Measurements from ENCODE around the gene TCF21. TPM values are rescaled to one million over a fixed set of nuclear protein-coding genes. Genes with fewer than 3 reads are reported as not detected.

The TCF21 gene
- total RNA-seq, 1 donor from 2014 or later: 0.04 TPM

DNA sequence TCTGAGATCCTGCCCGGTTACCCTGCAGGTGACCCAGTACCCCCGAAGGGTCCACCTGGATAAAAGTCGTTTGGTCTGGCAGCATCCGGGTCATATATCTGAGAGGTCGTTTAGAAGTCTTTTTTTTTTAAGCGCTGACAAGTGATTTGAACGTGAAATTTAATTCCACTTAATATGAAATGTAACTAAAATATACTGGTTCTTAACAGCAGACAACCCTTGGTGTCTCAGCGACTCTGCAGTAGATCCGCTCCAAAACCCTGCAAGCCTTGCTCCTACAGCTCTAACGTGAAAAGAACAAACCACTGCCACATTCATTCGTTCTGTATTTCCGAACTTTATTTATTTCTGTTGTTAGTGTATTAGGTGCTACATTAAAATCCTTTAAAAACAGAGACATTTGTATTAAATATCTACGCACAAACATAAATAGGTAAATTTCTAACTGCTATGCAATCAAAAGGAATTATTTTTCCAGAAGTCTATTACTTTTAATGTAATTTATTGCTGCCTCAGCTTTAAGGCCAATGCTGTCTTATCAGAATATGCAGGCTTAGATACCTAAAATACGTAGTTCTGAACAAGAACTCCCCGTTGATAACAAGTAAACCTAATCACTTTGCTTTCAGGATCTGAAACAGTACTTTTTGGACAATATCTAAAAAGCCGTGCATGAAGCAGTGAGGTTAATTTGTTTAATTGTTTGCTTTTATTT, 33.5 kb upstream of the TCF21 start:
- Mint-ChIP-seq H3K4me1 (peaks cover 13% of the 10 kb centered on the region), H3K4me3 (peak overlapping the region; percentile 75), H3K27me3 (ENCODE audit: insufficient read depth, low read depth) (peaks cover 43% of the 10 kb centered on the region), H3K36me3 (no peaks in the 10 kb centered on the region), H3K9me3 (no peaks in the 10 kb centered on the region), H3K27ac (no peak overlapping the region)
- H3K9ac ChIP-seq: no peak overlapping the region
- no peaks in the 10 kb centered on the region for H4K20me1 ChIP-seq (ENCODE audit: low read depth)
- peaks cover 61% of the 10 kb centered on the region for H3K27me3 ChIP-seq
- peak overlapping the region; percentile 86 for H3K4me2 ChIP-seq
- peak overlapping the region; percentile 53 for H3K4me3 ChIP-seq
- TF ChIP-seq CTCF (IDR thresholded peaks at IDR 0.05) (no peak), EZH2 (IDR thresholded peaks at IDR 0.05) (peak; percentile 43), EZH2phosphoT487 (IDR thresholded peaks at IDR 0.05) (peak; percentile 35)
- no peaks in the 10 kb centered on the region for H3K9me3 ChIP-seq (ENCODE audit: low read depth)
- H2AFZ ChIP-seq (replicated peaks): no peak overlapping the region
- H3K4me1 ChIP-seq: no peaks in the 10 kb centered on the region
- DNase-seq (ENCODE audit: low spot score): peak; percentile 32
- no peaks in the 10 kb centered on the region for H3K79me2 ChIP-seq (ENCODE audit: low read depth)
- no peak overlapping the region for H3K27ac ChIP-seq
- no peaks in the 10 kb centered on the region for H3K36me3 ChIP-seq
- no peaks in the 10 kb centered on the region for H3F3A ChIP-seq (ENCODE audit: low read depth)

- H3K4me2 ChIP-seq: no peak overlapping the region
- no peak overlapping the region for H2AFZ ChIP-seq (replicated peaks)
- H3K4me3 ChIP-seq: no peak overlapping the region
- no peaks in the 10 kb centered on the region for H3K36me3 ChIP-seq
- peaks cover 43% of the 10 kb centered on the region for H3K27me3 Mint-ChIP-seq (ENCODE audit: insufficient read depth, low read depth)
- no peaks in the 10 kb centered on the region for H3K4me1 ChIP-seq
- no peaks in the 10 kb centered on the region for H3K79me2 ChIP-seq (ENCODE audit: low read depth)
- no peak for DNase-seq (ENCODE audit: low spot score)
- no peaks in the 10 kb centered on the region for H3K36me3 Mint-ChIP-seq
- H3K4me1 Mint-ChIP-seq: peaks cover 13% of the 10 kb centered on the region
- H3F3A ChIP-seq (ENCODE audit: low read depth): no peaks in the 10 kb centered on the region
- no peak overlapping the region for H3K27ac ChIP-seq
- TF ChIP-seq CTCF (IDR thresholded peaks at IDR 0.05): no peak
- peak; percentile 51 for TF ChIP-seq EZH2 (IDR thresholded peaks at IDR 0.05)
- peak; percentile 2 for TF ChIP-seq EZH2phosphoT487 (IDR thresholded peaks at IDR 0.05)
- H3K27ac Mint-ChIP-seq: no peak overlapping the region
- H3K9me3 Mint-ChIP-seq: no peaks in the 10 kb centered on the region
- H3K9ac ChIP-seq: no peak overlapping the region
- no peaks in the 10 kb centered on the region for H4K20me1 ChIP-seq (ENCODE audit: low read depth)
- no peaks in the 10 kb centered on the region for H3K9me3 ChIP-seq (ENCODE audit: low read depth)
- no peak overlapping the region for H3K4me3 Mint-ChIP-seq
- peaks cover 61% of the 10 kb centered on the region for H3K27me3 ChIP-seq
Observed at GRCh38 chr6:133855991-133856370, 32.9 kb upstream of the TCF21 start.

DNA sequence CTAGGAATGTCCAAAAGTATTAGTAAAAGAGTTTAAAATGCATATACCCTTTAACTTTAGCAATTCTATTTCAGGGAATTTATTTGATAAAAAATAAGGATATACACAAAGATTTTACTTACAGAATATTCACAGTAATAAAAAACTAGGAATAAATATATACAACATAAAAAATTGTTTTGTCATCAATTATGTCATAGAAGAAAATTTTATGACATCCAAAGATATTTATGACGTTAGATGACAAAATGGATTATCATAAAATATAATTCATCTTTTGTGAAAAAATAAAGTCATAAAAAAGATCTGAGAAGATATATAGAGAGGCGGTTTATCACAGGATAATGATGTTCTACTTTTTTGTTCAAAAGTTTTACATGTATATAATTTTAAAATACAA, 32.0 kb upstream of the TCF21 start:
- Histone ChIP-seq H3K36me3 (no peaks in the 10 kb centered on the region), H3K79me2 (ENCODE audit: low read depth) (no peaks in the 10 kb centered on the region), H3K4me1 (no peaks in the 10 kb centered on the region), H3K4me2 (no peak overlapping the region), H3K27me3 (peaks cover 61% of the 10 kb centered on the region), H3K9ac (no peak overlapping the region), H3F3A (ENCODE audit: low read depth) (no peaks in the 10 kb centered on the region), H4K20me1 (ENCODE audit: low read depth) (no peaks in the 10 kb centered on the region), H3K27ac (no peak overlapping the region), H3K4me3 (no peak overlapping the region), H3K9me3 (ENCODE audit: low read depth) (no peaks in the 10 kb centered on the region), H2AFZ (replicated peaks) (no peak overlapping the region)
- H3K27me3 Mint-ChIP-seq (ENCODE audit: insufficient read depth, low read depth): peaks cover 39% of the 10 kb centered on the region
- H3K36me3 Mint-ChIP-seq: no peaks in the 10 kb centered on the region
- TF ChIP-seq CTCF (IDR thresholded peaks at IDR 0.05) (no peak), EZH2phosphoT487 (IDR thresholded peaks at IDR 0.05) (no peak), EZH2 (IDR thresholded peaks at IDR 0.05) (no peak)
- peaks cover 13% of the 10 kb centered on the region for H3K4me1 Mint-ChIP-seq
- DNase-seq (ENCODE audit: low spot score): no peak
- no peak overlapping the region for H3K4me3 Mint-ChIP-seq
- no peak overlapping the region for H3K27ac Mint-ChIP-seq
- peaks cover 1% of the 10 kb centered on the region for H3K9me3 Mint-ChIP-seq

All from neural progenitor cell (in vitro differentiated cells).